WERI-Rb-1 (cell line): ENCODE measurements around the gene VSIG10L2.

Experiments used
- DNase-seq: peaks from one replicate; pipeline ENCODE4 v3.0.0-alpha.2; 2020
- H3K27ac ChIP-seq: fragments of 250-450 bp; sonication (Bioruptor Pico); 2 replicates; pipeline ENCODE4 v1.5.1; 2020; ENCODE audit warnings: mild to moderate bottlenecking, moderate library complexity
- H3K27me3 ChIP-seq: fragments of 250-450 bp; sonication (Bioruptor Pico); 2 replicates; pipeline ENCODE4 v1.5.1; 2021; ENCODE audit warnings: mild to moderate bottlenecking, low read depth, moderate library complexity; ENCODE audit not compliant: insufficient read depth, severe bottlenecking
- H3K36me3 ChIP-seq: fragments of 250-450 bp; sonication (Bioruptor Pico); 2 replicates; pipeline ENCODE4 v1.5.1; 2020; ENCODE audit warnings: mild to moderate bottlenecking, moderate library complexity
- H3K4me3 ChIP-seq: 2 replicates; pipeline ENCODE4 v1.5.1; 2011; ENCODE audit warnings: low read depth, mild to moderate bottlenecking, control low read depth, low read length
- H3K9me3 ChIP-seq: fragments of 250-450 bp; sonication (Bioruptor Pico); 2 replicates; pipeline ENCODE4 v1.5.1; 2021; ENCODE audit warnings: mild to moderate bottlenecking, moderate library complexity; ENCODE audit not compliant: severe bottlenecking
- CTCF ChIP-seq: IDR thresholded peaks from 2 replicates; pipeline ENCODE4 v1.5.1; 2011; ENCODE audit warnings: low read depth, mild to moderate bottlenecking, control low read depth, inconsistent platforms, low read length

Gene VSIG10L2

DNA sequence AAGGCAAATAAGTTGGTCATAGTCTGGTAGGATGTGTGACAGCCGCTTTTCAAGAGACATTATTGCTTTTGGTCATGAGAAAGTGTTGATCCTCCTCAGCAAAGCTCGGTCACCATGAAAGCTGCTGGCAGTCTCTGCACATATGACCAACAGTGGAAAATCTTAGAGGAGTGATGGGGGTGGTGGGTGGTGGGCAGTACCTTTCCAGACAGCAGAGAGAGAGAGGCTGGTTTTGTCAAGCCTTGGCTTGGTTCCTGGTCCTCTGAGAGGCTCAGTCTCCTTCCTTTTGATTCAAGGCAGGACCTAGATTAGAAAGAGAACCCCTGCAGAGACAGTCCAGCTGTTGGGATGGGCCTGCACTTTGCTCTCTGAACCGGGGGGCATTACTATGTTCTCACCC is 20.0 kb upstream of the VSIG10L2 start:
- DNase-seq, result no peak
- H3K27ac ChIP-seq, result no peak overlapping the region
- no peak overlapping the region for H3K4me3 ChIP-seq
- no peaks in the 10 kb centered on the region for H3K9me3 ChIP-seq
- no peak for TF ChIP-seq CTCF
- H3K27me3 ChIP-seq, result no peaks in the 10 kb centered on the region
- no peaks in the 10 kb centered on the region for H3K36me3 ChIP-seq

GRCh38 chr11:125926682-125927081 is 19.2 kb upstream of the VSIG10L2 start:
- Histone ChIP-seq H3K27ac (no peak overlapping the region), H3K9me3 (no peaks in the 10 kb centered on the region), H3K36me3 (no peaks in the 10 kb centered on the region), H3K27me3 (no peaks in the 10 kb centered on the region), H3K4me3 (no peak overlapping the region)
- TF ChIP-seq CTCF, result no peak
- DNase-seq, result no peak

GRCh38 chr11:125929445-125930075 is 16.3 kb upstream of the VSIG10L2 start:
- H3K27me3 ChIP-seq, result no peaks in the 10 kb centered on the region

GRCh38 chr11:125930076-125930450 is 15.8 kb upstream of the VSIG10L2 start:
- no peak for DNase-seq
- Histone ChIP-seq H3K4me3 (no peak overlapping the region), H3K27ac (no peak overlapping the region), H3K27me3 (no peaks in the 10 kb centered on the region), H3K9me3 (no peaks in the 10 kb centered on the region), H3K36me3 (no peaks in the 10 kb centered on the region)
- TF ChIP-seq CTCF, result no peak

More at GRCh38 chr11:125929445-125930075, 16.3 kb upstream of the VSIG10L2 start:
- Histone ChIP-seq H3K36me3 (no peaks in the 10 kb centered on the region), H3K9me3 (no peaks in the 10 kb centered on the region), H3K27ac (no peak overlapping the region), H3K4me3 (no peak overlapping the region)
- no peak for DNase-seq
- no peak for TF ChIP-seq CTCF

DNA sequence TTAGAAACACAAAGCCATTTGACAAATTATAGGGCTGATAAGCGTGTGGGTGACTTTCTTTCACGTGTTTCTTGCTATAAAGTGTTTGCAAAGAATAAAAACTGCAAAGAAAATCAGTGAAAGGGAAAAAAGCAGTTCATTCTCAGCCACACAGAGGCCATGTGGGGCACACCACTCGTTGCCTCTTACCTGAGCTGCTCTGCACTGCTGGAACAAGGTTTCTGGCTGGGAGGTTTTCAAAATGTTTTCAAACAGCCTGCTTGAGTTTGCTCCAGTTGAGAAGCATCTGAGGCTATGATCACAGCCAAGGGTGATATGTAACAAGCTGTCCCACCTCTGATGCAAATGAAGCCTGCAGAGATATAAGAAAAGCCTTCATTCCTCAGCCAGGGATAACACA is 14.7 kb upstream of the VSIG10L2 start:
- DNase-seq, result no peak
- Histone ChIP-seq H3K27me3 (no peaks in the 10 kb centered on the region), H3K4me3 (no peak overlapping the region), H3K9me3 (no peaks in the 10 kb centered on the region), H3K36me3 (no peaks in the 10 kb centered on the region), H3K27ac (no peak overlapping the region)
- no peak for TF ChIP-seq CTCF

DNA sequence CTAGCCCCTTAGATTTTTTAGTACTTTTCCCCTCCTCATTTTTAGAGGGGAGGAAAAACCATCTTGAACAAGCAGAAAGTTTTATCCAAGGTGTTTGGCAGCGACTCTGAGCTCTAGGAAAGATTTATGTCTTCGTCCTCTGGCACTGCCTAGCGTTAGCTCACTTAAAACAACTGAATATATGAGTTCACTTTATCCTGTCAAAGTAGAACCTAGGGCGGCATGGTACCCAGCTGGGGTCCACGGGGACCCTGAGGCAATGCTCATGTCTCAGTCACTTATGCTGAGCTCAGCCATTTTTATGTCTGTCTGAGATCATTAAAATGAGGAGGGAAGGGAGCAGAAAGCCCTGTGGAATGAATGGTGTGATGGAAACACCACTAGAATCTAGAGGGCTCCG is 14.2 kb upstream of the VSIG10L2 start:
- no peaks in the 10 kb centered on the region for H3K36me3 ChIP-seq

More for the DNA sequence above, 14.2 kb upstream of the VSIG10L2 start:
- TF ChIP-seq CTCF, result no peak
- Histone ChIP-seq H3K27ac (no peak overlapping the region), H3K4me3 (no peak overlapping the region), H3K9me3 (no peaks in the 10 kb centered on the region), H3K27me3 (no peaks in the 10 kb centered on the region)
- no peak for DNase-seq
